Fibroblast of the aortic adventitia (primary cell): ENCODE results near the gene CDC16. TPM values are rescaled to one million over a fixed set of nuclear protein-coding genes. Genes with fewer than 3 reads are reported as not detected.
"Not testable (repeated sequence)": the region's sequence is repeated elsewhere in the genome, so short reads cannot be mapped to it uniquely, and the experiment has no call there.

ENCODE experiments used
- DNase-seq: peaks from one replicate; pipeline ENCODE4 v3.0.0-alpha.2; 2010; ENCODE audit warnings: low read depth
- H3K4me3 ChIP-seq: 2 replicates; pipeline ENCODE4 v1.5.1; 2011; ENCODE audit warnings: low read depth, mild to moderate bottlenecking, control low read depth, low read length, moderate library complexity
- total RNA-seq: library from RNA; depleted of rRNA; stranded (reverse); fragments of >200 nt; gene quantifications from 2 replicates; pipeline ENCODE4 v1.2.3, GENCODE V29; 2012; ENCODE audit warnings: low replicate concordance
- TF ChIP-seq, protein P1 (sequence below): IDR thresholded peaks from 2 replicates; pipeline ENCODE4 v1.5.1; 2011; ENCODE audit warnings: mild to moderate bottlenecking, low read length, control low read depth, inconsistent platforms; ENCODE audit not compliant: insufficient read depth

CDC16 gene
- total RNA-seq, 1 donor = 81.3 TPM

DNA sequence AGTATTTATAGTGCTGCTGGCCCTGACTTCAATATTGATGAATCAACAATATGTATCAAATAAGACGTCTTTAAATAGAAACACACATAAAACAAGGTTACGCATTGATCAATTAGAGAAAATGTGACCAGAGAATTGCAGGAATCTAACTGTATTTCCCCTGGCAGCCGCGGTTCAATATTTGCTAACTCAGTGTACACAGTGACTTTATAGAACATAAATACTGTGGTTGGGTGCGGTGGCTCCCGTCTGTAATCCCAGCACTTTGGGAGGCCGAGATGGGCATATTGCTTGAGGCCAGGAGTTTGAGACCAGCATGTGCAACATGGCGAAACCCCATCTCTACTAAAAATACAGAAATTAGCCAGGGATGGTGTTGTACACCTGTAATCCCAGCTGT is 23.9 kb downstream of the CDC16 start:
- no peak for DNase-seq
- no peak overlapping the region for H3K4me3 ChIP-seq
- TF ChIP-seq, protein P1, sequence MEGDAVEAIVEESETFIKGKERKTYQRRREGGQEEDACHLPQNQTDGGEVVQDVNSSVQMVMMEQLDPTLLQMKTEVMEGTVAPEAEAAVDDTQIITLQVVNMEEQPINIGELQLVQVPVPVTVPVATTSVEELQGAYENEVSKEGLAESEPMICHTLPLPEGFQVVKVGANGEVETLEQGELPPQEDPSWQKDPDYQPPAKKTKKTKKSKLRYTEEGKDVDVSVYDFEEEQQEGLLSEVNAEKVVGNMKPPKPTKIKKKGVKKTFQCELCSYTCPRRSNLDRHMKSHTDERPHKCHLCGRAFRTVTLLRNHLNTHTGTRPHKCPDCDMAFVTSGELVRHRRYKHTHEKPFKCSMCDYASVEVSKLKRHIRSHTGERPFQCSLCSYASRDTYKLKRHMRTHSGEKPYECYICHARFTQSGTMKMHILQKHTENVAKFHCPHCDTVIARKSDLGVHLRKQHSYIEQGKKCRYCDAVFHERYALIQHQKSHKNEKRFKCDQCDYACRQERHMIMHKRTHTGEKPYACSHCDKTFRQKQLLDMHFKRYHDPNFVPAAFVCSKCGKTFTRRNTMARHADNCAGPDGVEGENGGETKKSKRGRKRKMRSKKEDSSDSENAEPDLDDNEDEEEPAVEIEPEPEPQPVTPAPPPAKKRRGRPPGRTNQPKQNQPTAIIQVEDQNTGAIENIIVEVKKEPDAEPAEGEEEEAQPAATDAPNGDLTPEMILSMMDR = no peak

DNA sequence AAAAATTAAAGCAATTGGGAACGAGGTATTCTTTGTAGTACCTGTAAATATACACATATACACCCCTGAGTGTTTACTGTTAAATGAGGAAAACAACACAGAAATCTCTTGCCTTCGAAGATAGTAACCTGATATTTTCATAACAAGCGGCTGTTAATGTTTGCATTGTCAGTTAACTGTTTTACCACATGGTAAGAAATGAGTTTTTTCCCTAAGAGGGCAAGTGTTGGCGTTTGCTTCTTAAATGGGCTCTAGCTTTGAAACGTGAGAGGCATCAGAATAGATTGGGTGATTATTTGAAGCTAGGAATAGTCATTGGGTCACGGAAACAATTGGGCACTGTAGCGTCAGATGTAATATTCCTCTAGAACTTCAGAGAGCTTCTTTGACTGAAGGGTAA is 24.7 kb downstream of the CDC16 start:
- DNase-seq = no peak
- TF ChIP-seq, protein P1 = no peak
- no peak overlapping the region for H3K4me3 ChIP-seq

DNA sequence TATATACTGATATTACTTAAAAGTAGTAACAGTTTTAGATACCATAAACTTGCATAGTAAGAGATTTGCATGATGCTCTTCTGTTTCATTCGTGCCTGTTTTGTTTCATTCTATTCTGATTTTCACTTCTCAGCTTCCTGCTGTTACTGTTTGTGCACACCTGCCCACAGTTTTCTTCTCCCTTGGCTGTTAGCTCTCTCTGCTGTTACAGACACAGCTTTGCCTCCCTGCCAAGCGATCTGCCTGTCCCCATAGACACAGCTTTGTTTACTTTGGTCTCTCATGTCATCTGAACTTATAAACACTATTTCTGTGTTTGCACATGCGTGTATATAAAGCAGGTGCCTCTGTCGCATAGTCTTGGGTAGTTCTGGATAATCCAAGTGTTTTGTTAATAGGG is 25.3 kb downstream of the CDC16 start:
- no peak overlapping the region for H3K4me3 ChIP-seq
- no peak for DNase-seq
- TF ChIP-seq, protein P1 = no peak

DNA sequence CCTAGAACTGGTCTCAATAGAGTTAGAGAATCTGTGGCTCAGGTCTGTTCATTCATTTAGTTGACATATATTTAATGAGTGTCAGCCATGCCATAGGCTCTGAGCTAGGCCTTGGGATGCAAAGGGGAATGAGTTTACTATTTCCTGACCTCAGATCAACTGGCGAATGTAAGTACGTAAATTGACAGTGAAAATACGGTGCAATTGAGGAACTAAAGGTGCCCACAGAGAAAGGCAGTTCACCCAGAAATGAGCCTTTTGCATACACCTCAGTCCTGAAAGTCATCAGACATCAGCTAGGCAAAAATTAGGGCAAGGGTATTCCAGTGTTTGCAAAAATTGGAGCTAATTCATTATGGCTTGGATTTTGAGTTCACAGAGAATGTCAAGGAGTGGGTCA is 26.1 kb downstream of the CDC16 start:
- no peak overlapping the region for H3K4me3 ChIP-seq
- DNase-seq = no peak
- TF ChIP-seq, protein P1 = no peak

DNA sequence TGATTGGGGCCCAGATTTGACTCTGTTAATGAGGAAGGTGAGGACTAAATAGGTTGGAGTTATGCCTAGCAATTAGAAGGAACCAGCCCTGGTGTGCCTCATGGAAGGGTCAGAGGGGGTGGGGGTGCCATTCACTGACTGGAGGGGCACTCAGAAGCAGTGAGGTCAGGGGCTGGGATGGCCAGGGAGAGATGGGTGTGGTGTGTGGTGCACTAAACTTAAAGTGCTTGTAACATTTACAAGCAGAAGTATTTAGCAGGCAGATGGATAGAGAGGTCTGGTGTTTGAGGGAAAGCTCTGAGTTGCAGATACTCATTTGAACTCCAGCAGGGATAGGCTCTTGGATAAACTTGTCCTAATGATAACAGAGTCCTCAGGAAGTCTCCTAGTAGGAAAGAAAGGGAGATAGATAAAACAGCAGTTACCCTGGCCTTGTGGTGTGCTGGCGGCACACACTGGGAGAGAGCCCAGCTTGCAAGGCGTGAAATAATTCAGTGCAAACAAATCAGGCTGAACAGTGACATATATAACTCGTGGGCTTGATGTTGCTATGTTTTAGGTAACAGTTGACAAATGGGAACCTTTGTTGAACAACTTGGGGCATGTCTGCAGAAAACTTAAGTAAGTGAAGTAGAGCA is 26.8 kb downstream of the CDC16 start:
- TF ChIP-seq, protein P1 = no peak
- H3K4me3 ChIP-seq = no peak overlapping the region
- DNase-seq = no peak

DNA sequence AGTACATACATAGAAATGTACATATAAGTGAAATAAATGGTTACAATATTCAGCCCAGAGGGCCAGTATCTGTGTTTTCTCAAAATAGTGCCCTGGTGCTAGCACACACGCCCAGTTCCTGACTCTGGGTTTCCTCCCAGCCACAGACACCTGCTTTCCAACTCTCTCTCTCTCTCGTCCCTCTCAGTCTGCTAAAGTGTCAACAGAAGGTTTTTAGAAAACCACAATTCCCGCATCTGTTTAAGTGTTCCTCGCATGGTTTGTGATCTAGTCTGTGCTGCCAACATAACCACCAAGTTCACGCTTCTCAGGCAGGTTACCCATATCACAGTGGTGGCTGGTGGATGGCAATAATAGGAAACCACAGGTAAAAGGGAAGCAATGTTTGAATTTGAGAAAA is 28.9 kb downstream of the CDC16 start:
- H3K4me3 ChIP-seq = no peak overlapping the region
- TF ChIP-seq, protein P1 = no peak
- DNase-seq = no peak

DNA sequence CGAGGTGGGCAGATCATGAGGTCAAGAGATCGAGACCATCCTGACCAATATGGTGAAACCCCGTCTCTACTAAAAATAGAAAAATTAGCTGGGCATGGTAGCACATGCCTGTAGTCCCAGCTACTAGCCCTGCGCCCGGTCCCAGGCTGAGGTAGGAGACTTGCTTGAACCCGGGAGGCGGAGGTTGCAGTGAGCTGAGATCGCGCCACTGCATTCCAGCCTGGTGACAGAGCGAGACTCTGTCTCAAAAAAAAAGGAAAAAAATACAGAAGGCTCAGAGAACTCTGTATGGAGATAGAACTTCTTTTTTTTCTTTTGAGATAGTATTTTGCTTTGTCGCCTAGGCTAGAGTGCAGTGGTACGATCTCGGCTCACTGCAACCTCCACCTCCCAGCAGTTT is 29.6 kb downstream of the CDC16 start:
- DNase-seq, H3K4me3 ChIP-seq: not testable (repeated sequence)
